ENCODE results near the gene SDK1. TPM values are rescaled to one million over a fixed set of nuclear protein-coding genes. Genes with fewer than 3 reads are reported as not detected.

Gene SDK1
- total and polyA plus RNA-seq, 7 donors = 0.31 to 2.4 (median 1.3) TPM

- Histone ChIP-seq H3K36me3 (ENCODE audit: insufficient read depth in 1 of 2, low read depth in 1 of 2) (no peaks in the 10 kb centered on the region), H3K9me3 (no peaks in the 10 kb centered on the region), H3K4me1 (no peaks in the 10 kb centered on the region), H3K27me3 (ENCODE audit: insufficient read depth in 3 of 3, low read length in 2 of 3) (no peaks in the 10 kb centered on the region), H3K4me3 (no peak overlapping the region), H3K27ac (no peak overlapping the region)
- ATAC-seq = no peak
- 70 to 78% (median 77%) methylated on average over 6 of the region's 6 CpGs for WGBS, 3 donors
- intact Hi-C loops (cut with DNase I) = no loop called here
- TF ChIP-seq, protein P1, sequence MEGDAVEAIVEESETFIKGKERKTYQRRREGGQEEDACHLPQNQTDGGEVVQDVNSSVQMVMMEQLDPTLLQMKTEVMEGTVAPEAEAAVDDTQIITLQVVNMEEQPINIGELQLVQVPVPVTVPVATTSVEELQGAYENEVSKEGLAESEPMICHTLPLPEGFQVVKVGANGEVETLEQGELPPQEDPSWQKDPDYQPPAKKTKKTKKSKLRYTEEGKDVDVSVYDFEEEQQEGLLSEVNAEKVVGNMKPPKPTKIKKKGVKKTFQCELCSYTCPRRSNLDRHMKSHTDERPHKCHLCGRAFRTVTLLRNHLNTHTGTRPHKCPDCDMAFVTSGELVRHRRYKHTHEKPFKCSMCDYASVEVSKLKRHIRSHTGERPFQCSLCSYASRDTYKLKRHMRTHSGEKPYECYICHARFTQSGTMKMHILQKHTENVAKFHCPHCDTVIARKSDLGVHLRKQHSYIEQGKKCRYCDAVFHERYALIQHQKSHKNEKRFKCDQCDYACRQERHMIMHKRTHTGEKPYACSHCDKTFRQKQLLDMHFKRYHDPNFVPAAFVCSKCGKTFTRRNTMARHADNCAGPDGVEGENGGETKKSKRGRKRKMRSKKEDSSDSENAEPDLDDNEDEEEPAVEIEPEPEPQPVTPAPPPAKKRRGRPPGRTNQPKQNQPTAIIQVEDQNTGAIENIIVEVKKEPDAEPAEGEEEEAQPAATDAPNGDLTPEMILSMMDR (IDR thresholded peaks at IDR 0.05) = no peak
- DNase-seq = peak in 1 of 2 donors; percentile 37
These were observed 925.5 kb downstream of the SDK1 start for GRCh38 chr7:4226524-4226882.

DNA sequence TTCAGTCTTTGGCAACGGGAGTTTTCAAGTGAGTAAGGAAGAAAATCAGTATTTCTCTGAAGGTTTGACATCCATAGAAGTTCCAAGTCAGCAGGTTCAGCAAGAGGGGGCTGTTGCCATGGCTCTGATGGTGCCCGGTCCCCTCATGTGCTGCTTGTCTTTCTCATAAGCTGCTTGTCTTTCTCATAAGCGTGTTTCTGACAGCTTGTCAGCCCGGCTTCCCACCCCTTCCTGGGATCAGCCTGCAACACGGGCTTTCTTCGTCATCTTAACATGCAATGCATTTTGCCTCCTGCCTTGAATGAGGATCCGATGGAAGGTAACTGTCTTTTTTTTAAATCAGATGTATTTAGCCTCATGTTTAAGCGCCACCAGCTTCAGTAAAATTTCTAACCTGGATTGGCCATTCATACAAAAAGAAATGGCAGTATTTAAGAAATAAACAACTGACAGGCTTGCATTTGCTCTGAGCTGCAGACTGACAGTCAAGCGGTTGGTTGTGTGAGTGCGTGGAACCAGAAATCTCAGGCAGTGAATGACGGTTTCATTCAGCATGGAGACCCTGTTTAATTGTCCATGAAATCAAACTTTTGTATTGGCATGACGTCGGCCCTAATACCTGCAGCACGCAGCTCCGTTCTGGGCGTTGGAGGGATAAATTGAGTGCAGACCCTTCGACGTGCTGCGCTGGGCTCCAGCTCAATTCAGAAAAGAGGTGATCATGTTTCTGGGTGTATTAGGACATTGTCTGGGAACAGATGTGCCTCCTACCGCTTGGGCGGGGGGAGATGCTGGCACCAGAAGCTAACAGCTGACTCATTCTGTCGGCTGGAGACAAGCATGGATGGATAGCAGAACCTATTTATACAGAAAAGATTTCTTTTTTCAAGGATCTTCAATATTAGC, 926.3 kb downstream of the SDK1 start:
- no peaks in the 10 kb centered on the region for H3K27me3 ChIP-seq (ENCODE audit: insufficient read depth in 3 of 3, low read length in 2 of 3)
- H3K4me3 ChIP-seq = no peak overlapping the region
- TF ChIP-seq, protein P1 (IDR thresholded peaks at IDR 0.05) = no peak
- 33 to 45% (median 45%) methylated on average over 22 of the region's 22 CpGs for WGBS, 3 donors
- H3K4me1 ChIP-seq = no peaks in the 10 kb centered on the region
- H3K27ac ChIP-seq = no peak overlapping the region
- ATAC-seq (no peak), DNase-seq (peak in 1 of 2 donors; percentile 15)
- no peaks in the 10 kb centered on the region for H3K9me3 ChIP-seq
- H3K36me3 ChIP-seq (ENCODE audit: insufficient read depth in 1 of 2, low read depth in 1 of 2) = no peaks in the 10 kb centered on the region
- intact Hi-C loops (cut with DNase I) = no loop called here

DNA sequence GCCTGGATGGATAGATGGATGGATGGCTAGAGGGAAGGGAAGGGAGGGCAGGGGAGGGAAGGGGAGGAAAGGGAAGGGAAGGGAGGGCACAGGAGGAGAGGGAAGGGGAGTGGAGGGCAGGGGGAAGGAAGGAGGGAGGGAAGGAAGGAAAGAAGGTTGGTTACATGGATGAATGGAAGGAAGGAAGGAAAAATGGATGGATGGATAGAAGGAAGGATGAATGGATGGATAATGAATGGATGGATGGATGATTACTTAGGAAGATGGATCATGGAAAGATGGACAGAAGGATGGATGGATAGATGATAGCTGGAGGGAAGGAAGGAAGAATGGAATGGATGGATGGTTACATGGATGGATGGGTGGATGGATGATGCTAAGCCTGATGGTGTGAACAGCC, 929.3 kb downstream of the SDK1 start:
- H3K4me3 ChIP-seq = no peak overlapping the region
- no peaks in the 10 kb centered on the region for H3K36me3 ChIP-seq (ENCODE audit: insufficient read depth in 1 of 2, low read depth in 1 of 2)
- H3K9me3 ChIP-seq = no peaks in the 10 kb centered on the region
- no peaks in the 10 kb centered on the region for H3K4me1 ChIP-seq
- DNase-seq (no peak), ATAC-seq (no peak)
- no peaks in the 10 kb centered on the region for H3K27me3 ChIP-seq (ENCODE audit: insufficient read depth in 3 of 3, low read length in 2 of 3)
- H3K27ac ChIP-seq = no peak overlapping the region
- TF ChIP-seq, protein P1 (IDR thresholded peaks at IDR 0.05) = no peak
- intact Hi-C loops (cut with DNase I) = no loop called here

GRCh38 chr7:4233146-4233545, 932.1 kb downstream of the SDK1 start:
- DNase-seq = no peak
- intact Hi-C loops (cut with DNase I) = no loop called here
- Histone ChIP-seq H3K27ac (no peak overlapping the region), H3K4me3 (no peak overlapping the region), H3K4me1 (no peaks in the 10 kb centered on the region), H3K9me3 (no peaks in the 10 kb centered on the region), H3K36me3 (ENCODE audit: insufficient read depth in 1 of 2, low read depth in 1 of 2) (no peaks in the 10 kb centered on the region), H3K27me3 (ENCODE audit: insufficient read depth in 3 of 3, low read length in 2 of 3) (no peaks in the 10 kb centered on the region)
- ATAC-seq = no peak
- TF ChIP-seq, protein P1 (IDR thresholded peaks at IDR 0.05) = no peak
- 88 to 92% (median 89%) methylated on average over 15 of the region's 15 CpGs for whole genome bisulfite sequencing, 3 donors

Data from psoas muscle (tissue), 8 donors.